Neutrophil (primary cell): ENCODE measurements around the gene NUMA1.
A peak's percentile ranks its signal among the peaks of the same experiment; 100 is the strongest.

Experiments
- H3K27ac ChIP-seq: fragments of 200-600 bp; sonication (generic); 2 replicates; pipeline ENCODE4 v1.5.1; 2016; ENCODE audit warnings: mild to moderate bottlenecking, moderate library complexity
- H3K27me3 ChIP-seq: fragments of 200-600 bp; sonication (generic); 2 replicates; pipeline ENCODE4 v1.6.0; 2016; ENCODE audit warnings: mild to moderate bottlenecking
- H3K36me3 ChIP-seq: fragments of 200-600 bp; sonication (generic); 2 replicates; pipeline ENCODE4 v1.5.1; 2017
- H3K4me1 ChIP-seq, 2 experiments: fragments of 200-600 bp in 1 of 2; sonication (generic) in 1 of 2; 1 replicate in 1 of 2; 2 replicates in 1 of 2; pipeline versions ENCODE4 v1.5.1 to v1.6.1; 2013 to 2016; ENCODE audit warnings: low read depth in 1 of 2, low read length in 1 of 2, mild to moderate bottlenecking in 1 of 2, moderate library complexity in 1 of 2; ENCODE audit not compliant: control insufficient read depth in 1 of 2, insufficient read depth in 1 of 2
- H3K4me3 ChIP-seq, 2 experiments: fragments of 200-600 bp in 1 of 2; sonication (generic) in 1 of 2; 1 replicate in 1 of 2; 2 replicates in 1 of 2; pipeline ENCODE4 v1.5.1; 2013 to 2016; ENCODE audit warnings: low read depth in 1 of 2, low read length in 1 of 2, mild to moderate bottlenecking in 1 of 2, moderate library complexity in 1 of 2
- H3K9me3 ChIP-seq: fragments of 200-600 bp; sonication (generic); 2 replicates; pipeline ENCODE4 v1.5.1; 2016
- CTCF ChIP-seq: fragments of 200-600 bp; sonication (generic); IDR thresholded peaks from 2 replicates; pipeline ENCODE4 v1.5.1; 2016; ENCODE audit warnings: antibody characterized with exemption

NUMA1 gene

GRCh38 chr11:72100009-72100408 is 19.7 kb upstream of the NUMA1 start:
- no peaks in the 10 kb centered on the region for H3K27me3 ChIP-seq
- peak overlapping the region; percentile 95 for H3K27ac ChIP-seq
- H3K4me1 ChIP-seq: peaks cover 57 to 66% of the 10 kb centered on the region in 2 experiments
- no peaks in the 10 kb centered on the region for H3K9me3 ChIP-seq
- TF ChIP-seq CTCF: no peak
- peaks cover 39% of the 10 kb centered on the region for H3K36me3 ChIP-seq
- H3K4me3 ChIP-seq: peak overlapping the region; percentile 24 to 78

GRCh38 chr11:72098741-72099140 is 18.4 kb upstream of the NUMA1 start:
- TF ChIP-seq CTCF: no peak
- Histone ChIP-seq H3K4me1 (peaks cover 52 to 58% of the 10 kb centered on the region in 2 experiments), H3K4me3 (peak overlapping the region in 1 of 2 experiments; percentile 78), H3K27ac (peak overlapping the region; percentile 95), H3K9me3 (no peaks in the 10 kb centered on the region), H3K27me3 (no peaks in the 10 kb centered on the region), H3K36me3 (peaks cover 50% of the 10 kb centered on the region)

GRCh38 chr11:72091292-72091691 is 10.9 kb upstream of the NUMA1 start:
- peak overlapping the region; percentile 86 for H3K27ac ChIP-seq
- no peaks in the 10 kb centered on the region for H3K9me3 ChIP-seq
- H3K4me3 ChIP-seq: peak overlapping the region; percentile 1 to 26
- peak; percentile 100 for TF ChIP-seq CTCF
- H3K4me1 ChIP-seq: peaks cover 43 to 44% of the 10 kb centered on the region in 2 experiments
- H3K36me3 ChIP-seq: peaks cover 45% of the 10 kb centered on the region
- H3K27me3 ChIP-seq: no peaks in the 10 kb centered on the region

GRCh38 chr11:72088076-72088808 is 7.9 kb upstream of the NUMA1 start:
- Histone ChIP-seq H3K4me1 (peaks cover 39 to 43% of the 10 kb centered on the region in 2 experiments), H3K27me3 (no peaks in the 10 kb centered on the region), H3K9me3 (no peaks in the 10 kb centered on the region), H3K4me3 (no peak overlapping the region), H3K27ac (peak overlapping the region; percentile 86), H3K36me3 (peaks cover 25% of the 10 kb centered on the region)
- TF ChIP-seq CTCF: no peak

GRCh38 chr11:72085621-72086351 is 5.4 kb upstream of the NUMA1 start:
- Histone ChIP-seq H3K27ac (peak overlapping the region; percentile 46), H3K36me3 (peaks cover 22% of the 10 kb centered on the region), H3K9me3 (no peaks in the 10 kb centered on the region), H3K4me1 (peaks cover 21 to 27% of the 10 kb centered on the region in 2 experiments), H3K4me3 (no peak overlapping the region), H3K27me3 (no peaks in the 10 kb centered on the region)
- TF ChIP-seq CTCF: no peak
